Stimulated activated CD8-positive, alpha-beta memory T cell treated with anti-CD3 and anti-CD28 coated beads, Interleukin-2, amount 100 ng/mL, for 48 hours (primary cell): ENCODE data around the gene CYB5R3.

ENCODE experiments used
- DNase-seq, 2 donors: peaks; one replicate each; pipeline ENCODE4 v3.0.0-alpha.2; 2020; ENCODE audit warnings: low read depth in 2 of 2

CYB5R3 gene

GRCh38 chr22:42645938-42646568, 3.1 kb downstream of the CYB5R3 start:
- DNase-seq, result no peak

- no peak for DNase-seq
Measured at GRCh38 chr22:42645341-42645937, 3.8 kb downstream of the CYB5R3 start.

- no peak for DNase-seq
Measured at GRCh38 chr22:42644422-42645340, 4.5 kb downstream of the CYB5R3 start.

- no peak for DNase-seq
Measured at GRCh38 chr22:42643634-42644421, 5.4 kb downstream of the CYB5R3 start.

- DNase-seq, result no peak
Measured at GRCh38 chr22:42642806-42643633, 6.2 kb downstream of the CYB5R3 start.

GRCh38 chr22:42641801-42642413, 7.3 kb downstream of the CYB5R3 start:
- DNase-seq, result no peak

- DNase-seq, result no peak
Measured at GRCh38 chr22:42639541-42640241, 9.5 kb downstream of the CYB5R3 start.

- no peak for DNase-seq
Measured at GRCh38 chr22:42637555-42637954, 11.6 kb downstream of the CYB5R3 start.

GRCh38 chr22:42636506-42636905, 12.7 kb downstream of the CYB5R3 start:
- no peak for DNase-seq

- no peak for DNase-seq
Measured at GRCh38 chr22:42635531-42635930, 13.7 kb downstream of the CYB5R3 start.

GRCh38 chr22:42633013-42633412, 16.2 kb downstream of the CYB5R3 start:
- DNase-seq, result no peak

GRCh38 chr22:42632096-42632495, 17.1 kb downstream of the CYB5R3 start:
- DNase-seq, result no peak

- DNase-seq, result no peak
Measured at GRCh38 chr22:42630901-42631602, 18.1 kb downstream of the CYB5R3 start.

- DNase-seq, result no peak
Measured at GRCh38 chr22:42630211-42630610, 19.0 kb downstream of the CYB5R3 start.

- DNase-seq, result no peak
Measured at GRCh38 chr22:42627981-42628380, 21.2 kb downstream of the CYB5R3 start.

- no peak for DNase-seq
Measured at GRCh38 chr22:42626951-42627625, 22.1 kb downstream of the CYB5R3 start.

GRCh38 chr22:42626431-42626830, 22.8 kb downstream of the CYB5R3 start:
- DNase-seq, result no peak

GRCh38 chr22:42625416-42625815, 23.8 kb downstream of the CYB5R3 start:
- DNase-seq, result no peak
